ENCODE measurements around the gene VAMP8. TPM values are rescaled to one million over a fixed set of nuclear protein-coding genes. Genes with fewer than 3 reads are reported as not detected.

VAMP8 gene
- polyA plus RNA-seq, 3 donors, result 260 to 761 (median 623) TPM

GRCh38 chr2:85604568-85605339 is 27.4 kb downstream of the VAMP8 start:
- H3K9me3 ChIP-seq (replicated peaks in 1 of 2; ENCODE audit: control insufficient read depth in 1 of 2, insufficient read depth in 1 of 2, low read length in 2 of 2), result no peaks in the 10 kb centered on the region
- no peak overlapping the region for H3K4me2 ChIP-seq (replicated peaks; ENCODE audit: extremely low read depth, low read length, poor library complexity, severe bottlenecking)
- H3K27me3 ChIP-seq (ENCODE audit: control insufficient read depth in 2 of 2, insufficient read depth in 2 of 2, low read length in 2 of 2), result no peaks in the 10 kb centered on the region
- intact Hi-C loops (cut with micrococcal nuclease), result loop anchor here (5.0 kb wide), 2 partner anchors 37 to 42 kb away; partner anchors contain the start of gene GGCX (in 1 of the 2)
- H3K4me3 Mint-ChIP-seq, result no peak overlapping the region
- peaks cover 21 to 47% of the 10 kb centered on the region in 2 donors for H3K36me3 ChIP-seq (replicated peaks in 1 of 2; ENCODE audit: control insufficient read depth in 1 of 2, insufficient read depth in 2 of 2, low read length in 2 of 2)
- H3K27ac Mint-ChIP-seq, result no peak overlapping the region
- 94% methylated on average over 2 of the region's 6 CpGs for WGBS (ENCODE audit: insufficient coverage)
- H3K79me2 ChIP-seq (ENCODE audit: insufficient read depth, low read length), result peaks cover 14% of the 10 kb centered on the region
- DNase-seq, result no peak
- H3K4me1 Mint-ChIP-seq, result peaks cover 46% of the 10 kb centered on the region
- no peak for TF ChIP-seq CTCF (IDR thresholded peaks at IDR 0.05)
- peaks cover 28 to 33% of the 10 kb centered on the region in 2 donors for H3K36me3 Mint-ChIP-seq
- no peak overlapping the region for H3K9ac ChIP-seq (ENCODE audit: insufficient read depth, low read length, poor library complexity, severe bottlenecking)
- H3K4me1 ChIP-seq (ENCODE audit: control insufficient read depth in 1 of 2, insufficient read depth in 2 of 2, low read length in 2 of 2), result peaks cover 23 to 37% of the 10 kb centered on the region in 2 donors
- H2AFZ ChIP-seq (ENCODE audit: insufficient read depth, low read depth, low read length, poor library complexity, severe bottlenecking), result no peak overlapping the region
- peaks cover 61% of the 10 kb centered on the region for H4K20me1 ChIP-seq (ENCODE audit: insufficient read depth, low read length)
- H3K4me3 ChIP-seq (replicated peaks in 1 of 3; ENCODE audit: low read depth in 2 of 3, low read length in 3 of 3), result no peak overlapping the region
- H3K27ac ChIP-seq (ENCODE audit: low read depth in 1 of 2, low read length in 2 of 2), result no peak overlapping the region
- H3K9me3 Mint-ChIP-seq, result no peaks in the 10 kb centered on the region
- H3K27me3 Mint-ChIP-seq (ENCODE audit: low read depth in 3 of 3), result peaks cover under 1 to 4% (median 3%) of the 10 kb centered on the region in 3 donors

GRCh38 chr2:85605406-85606115 is 28.2 kb downstream of the VAMP8 start:
- H3K9me3 ChIP-seq (replicated peaks in 1 of 2; ENCODE audit: control insufficient read depth in 1 of 2, insufficient read depth in 1 of 2, low read length in 2 of 2), result no peaks in the 10 kb centered on the region
- peak overlapping the region in 1 of 2 donors; percentile 8 for H3K27ac ChIP-seq (ENCODE audit: low read depth in 1 of 2, low read length in 2 of 2)
- peaks cover 26 to 39% of the 10 kb centered on the region in 2 donors for H3K36me3 Mint-ChIP-seq
- H3K4me1 ChIP-seq (ENCODE audit: control insufficient read depth in 1 of 2, insufficient read depth in 2 of 2, low read length in 2 of 2), result peaks cover 27 to 43% of the 10 kb centered on the region in 2 donors
- no peak overlapping the region for H3K4me3 ChIP-seq (replicated peaks in 1 of 3; ENCODE audit: low read depth in 2 of 3, low read length in 3 of 3)
- H3K27me3 Mint-ChIP-seq (ENCODE audit: low read depth in 3 of 3), result peaks cover 0 to 4% (median 1%) of the 10 kb centered on the region in 3 donors
- DNase-seq, result no peak
- H4K20me1 ChIP-seq (ENCODE audit: insufficient read depth, low read length), result peaks cover 63% of the 10 kb centered on the region
- no peaks in the 10 kb centered on the region for H3K9me3 Mint-ChIP-seq
- H3K4me2 ChIP-seq (replicated peaks; ENCODE audit: extremely low read depth, low read length, poor library complexity, severe bottlenecking), result no peak overlapping the region
- H3K4me3 Mint-ChIP-seq, result no peak overlapping the region
- peaks cover 51% of the 10 kb centered on the region for H3K4me1 Mint-ChIP-seq
- H3K36me3 ChIP-seq (replicated peaks in 1 of 2; ENCODE audit: control insufficient read depth in 1 of 2, insufficient read depth in 2 of 2, low read length in 2 of 2), result peaks cover 21 to 43% of the 10 kb centered on the region in 2 donors
- 71% methylated on average over 1 of the region's 4 CpGs for WGBS (ENCODE audit: insufficient coverage)
- no peak for TF ChIP-seq CTCF (IDR thresholded peaks at IDR 0.05)
- H3K79me2 ChIP-seq (ENCODE audit: insufficient read depth, low read length), result peaks cover 20% of the 10 kb centered on the region
- H3K27ac Mint-ChIP-seq, result no peak overlapping the region
- intact Hi-C loops (cut with micrococcal nuclease), result no loop called here
- H2AFZ ChIP-seq (ENCODE audit: insufficient read depth, low read depth, low read length, poor library complexity, severe bottlenecking), result no peak overlapping the region
- H3K9ac ChIP-seq (ENCODE audit: insufficient read depth, low read length, poor library complexity, severe bottlenecking), result no peak overlapping the region
- no peaks in the 10 kb centered on the region for H3K27me3 ChIP-seq (ENCODE audit: control insufficient read depth in 2 of 2, insufficient read depth in 2 of 2, low read length in 2 of 2)

All from CD14-positive monocyte (primary cell).